ENCODE measurements around the gene VPS4A.
"Not testable (repeated sequence)": the region's sequence is repeated elsewhere in the genome, so short reads cannot be mapped to it uniquely, and the experiment has no call there.

The VPS4A gene

DNA sequence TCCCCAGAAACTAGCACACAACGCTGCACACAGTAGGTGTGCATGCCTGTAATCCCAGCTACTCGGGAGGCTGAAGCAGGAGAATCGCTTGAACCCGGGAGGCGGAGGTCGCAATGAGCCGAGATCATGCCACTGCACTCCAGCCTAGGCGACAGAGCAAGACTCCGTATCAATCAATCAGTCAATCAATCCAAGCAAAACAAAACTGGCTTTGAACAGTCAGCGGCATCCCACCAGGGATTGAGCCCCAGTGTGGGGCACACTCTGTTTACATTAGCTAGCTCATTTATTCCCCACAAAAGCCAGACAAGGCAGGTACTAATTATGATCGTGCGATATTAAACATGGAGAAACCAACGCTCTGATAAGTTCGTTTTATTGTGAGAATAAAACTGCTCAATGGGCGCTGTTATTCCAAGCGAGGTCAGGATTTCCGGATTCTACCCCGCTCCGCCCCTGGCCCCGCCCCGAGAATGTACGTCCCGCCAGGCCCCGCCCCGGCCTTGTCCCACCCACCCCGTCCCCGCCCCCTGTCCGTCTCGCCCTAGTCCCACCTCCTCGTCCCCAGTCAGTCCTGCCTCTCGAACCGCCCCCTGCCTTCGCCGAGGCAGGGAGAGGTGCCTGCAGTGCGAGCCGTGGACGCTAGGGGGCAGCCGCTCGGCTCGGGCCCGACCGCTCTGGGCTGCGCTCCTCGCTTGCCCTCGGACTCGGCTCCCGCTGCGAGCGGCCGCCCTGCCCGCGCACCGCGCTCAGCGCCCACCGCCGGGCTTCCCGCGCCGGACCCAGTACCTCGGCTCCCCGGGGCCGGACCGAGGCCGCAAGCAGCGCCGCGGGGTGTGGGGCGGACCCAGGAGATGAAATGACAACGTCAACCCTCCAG is at the start of gene VPS4A:
VPS4A (plus strand) TSS at position 698 of the 880 bp plus-strand sequence; CDS start at position 860, 162 bp downstream.
- DNase-seq (ENCODE audit: low read depth), result peak; percentile 90

GRCh38 chr16:69266334-69267063 is 44.7 kb upstream of the VPS4A start:
- no peak for DNase-seq (ENCODE audit: low read depth)

GRCh38 chr16:69267633-69268032 is 43.5 kb upstream of the VPS4A start:
- DNase-seq (ENCODE audit: low read depth), result no peak

- peak; percentile 73 for DNase-seq (ENCODE audit: low read depth)
These were observed 40.8 kb upstream of the VPS4A start for GRCh38 chr16:69270395-69270794.

GRCh38 chr16:69270831-69271230 is 40.3 kb upstream of the VPS4A start:
- DNase-seq (ENCODE audit: low read depth), result no peak

GRCh38 chr16:69273009-69273408 is 38.1 kb upstream of the VPS4A start:
- DNase-seq (ENCODE audit: low read depth), result peak; percentile 70

DNA sequence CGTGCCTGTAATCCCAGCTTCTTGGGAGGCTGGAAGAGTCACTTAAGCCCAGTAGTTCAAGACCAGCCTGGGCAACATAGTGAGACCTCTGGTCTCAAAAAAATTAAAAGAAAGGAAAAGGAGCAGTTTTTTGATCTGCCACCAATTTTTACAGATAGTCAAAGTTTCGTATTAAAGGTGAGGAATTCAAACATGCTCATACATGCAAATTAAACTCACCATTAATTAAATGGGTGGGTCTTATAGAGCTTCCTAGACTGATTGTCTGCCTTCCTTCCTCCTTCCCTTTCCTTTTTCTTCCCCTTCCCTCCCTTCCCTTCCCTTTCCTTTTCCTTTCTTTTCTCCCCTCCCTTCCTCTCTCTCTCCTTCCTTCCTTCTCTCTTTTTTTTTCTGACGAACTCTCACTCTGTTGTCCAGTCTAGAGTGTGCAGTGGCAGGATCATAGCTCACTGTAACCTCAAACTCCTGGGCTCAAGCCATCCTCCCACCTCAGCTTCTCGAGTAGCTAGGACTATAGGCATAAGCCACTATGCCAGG is 36.4 kb upstream of the VPS4A start:
- DNase-seq (ENCODE audit: low read depth), result no peak

DNA sequence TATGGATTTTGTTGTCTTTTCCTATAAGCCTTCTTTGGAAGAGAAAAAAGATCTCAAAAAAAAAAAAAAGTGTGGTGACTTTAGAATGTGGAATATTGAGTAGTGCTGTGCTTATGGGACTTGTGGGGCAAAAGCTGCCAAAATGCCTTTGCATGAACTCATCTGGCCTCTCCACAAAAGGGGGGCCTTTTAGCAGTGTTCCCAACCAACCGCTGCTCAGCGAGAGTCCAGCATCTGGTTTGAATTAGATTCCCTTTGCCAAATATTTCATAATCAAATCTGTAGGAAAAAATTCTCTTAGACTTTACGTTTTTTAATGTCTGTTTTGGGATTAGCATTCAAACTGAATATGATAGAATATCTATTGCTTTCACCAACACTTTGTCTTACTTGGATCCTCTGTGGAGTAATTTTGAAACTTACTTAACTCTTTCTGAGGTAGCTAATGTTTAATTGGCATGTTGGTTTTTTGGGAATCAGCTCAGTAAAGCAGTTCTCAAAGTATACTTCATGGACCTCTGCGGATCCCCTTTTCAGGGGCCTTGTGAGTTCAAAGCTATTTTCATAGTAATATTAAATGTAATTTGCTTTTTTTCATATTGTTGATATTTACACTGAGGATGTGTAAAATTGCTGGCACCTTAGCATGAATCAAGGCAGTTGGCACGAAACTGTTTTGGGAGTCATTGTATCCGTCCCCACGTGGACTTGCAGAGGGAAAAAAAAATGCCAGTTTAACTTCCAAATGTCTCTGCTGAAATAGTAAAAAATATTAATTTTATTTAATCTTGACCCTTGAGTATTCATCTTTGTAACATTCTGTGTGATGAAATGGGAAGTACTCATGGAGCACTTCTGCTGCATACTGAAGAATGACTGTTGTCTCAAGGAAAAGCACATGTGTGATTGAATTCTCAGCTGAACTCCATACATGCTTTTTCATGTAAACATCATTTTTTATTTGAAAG is 34.7 kb upstream of the VPS4A start:
- DNase-seq (ENCODE audit: low read depth), result peak; percentile 99

DNA sequence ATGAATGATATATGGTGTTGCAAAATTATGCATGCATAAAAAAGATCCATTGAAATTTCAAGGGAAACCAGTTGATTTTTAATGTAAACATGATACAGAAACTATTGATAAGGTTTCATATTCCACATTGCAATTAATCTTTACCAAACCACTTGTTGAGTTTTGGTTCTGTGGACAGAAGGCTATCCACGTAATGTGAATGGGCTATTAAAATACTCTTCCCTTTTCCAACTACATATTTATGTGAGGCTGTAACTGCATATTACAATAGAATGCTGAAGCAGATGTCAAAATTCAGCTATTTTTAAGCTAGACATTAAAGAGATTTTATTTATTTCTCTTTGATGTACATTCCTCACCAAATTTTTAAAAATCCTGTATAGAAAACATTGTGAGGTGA is 33.7 kb upstream of the VPS4A start:
- DNase-seq (ENCODE audit: low read depth), result no peak

- no peak for DNase-seq (ENCODE audit: low read depth)
These were observed 27.3 kb upstream of the VPS4A start for GRCh38 chr16:69283851-69284250.

- no peak for DNase-seq (ENCODE audit: low read depth)
These were observed 25.9 kb upstream of the VPS4A start for GRCh38 chr16:69285240-69285639.

DNA sequence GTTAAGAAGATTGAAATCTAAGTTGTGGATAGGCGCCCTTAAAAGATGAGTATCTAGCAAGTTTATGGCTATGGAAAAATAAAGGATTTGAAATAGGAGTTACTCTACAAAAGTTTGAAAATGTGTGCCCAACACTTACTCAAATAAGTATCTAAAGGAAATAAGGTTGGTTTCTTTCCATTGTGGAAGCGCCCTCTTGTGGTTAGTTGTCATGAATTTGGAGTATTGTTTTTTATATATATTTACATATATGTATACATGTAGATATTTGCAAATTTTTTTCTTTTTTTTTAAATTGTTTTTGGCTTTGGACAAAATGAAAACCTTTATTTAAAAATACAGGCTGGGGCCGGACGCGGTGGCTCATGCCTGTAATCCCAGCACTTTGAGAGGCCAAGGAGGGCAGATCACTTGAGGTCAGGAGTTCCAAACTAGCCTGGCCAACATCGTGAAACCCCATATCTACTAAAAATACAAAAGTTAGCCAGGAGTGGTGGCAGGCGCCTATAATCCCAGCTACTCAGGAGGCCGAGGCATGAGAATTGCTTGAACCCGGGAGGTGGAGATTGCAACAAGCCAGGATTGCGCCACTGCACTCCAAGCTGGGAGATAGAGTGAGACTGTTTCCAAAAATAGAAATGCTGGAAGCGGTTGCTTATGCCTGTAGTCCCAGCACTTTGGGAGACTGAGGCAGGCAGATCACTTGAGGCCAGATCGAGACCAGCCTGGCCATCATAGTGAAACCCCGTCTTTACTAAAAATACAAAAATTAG is 24.0 kb upstream of the VPS4A start:
- DNase-seq (ENCODE audit: low read depth), result peak; percentile 68

- DNase-seq (ENCODE audit: low read depth), result not testable (repeated sequence)
These were observed 19.5 kb upstream of the VPS4A start for GRCh38 chr16:69291657-69292056.

- DNase-seq (ENCODE audit: low read depth), result no peak
These were observed 17.7 kb upstream of the VPS4A start for GRCh38 chr16:69293401-69293800.

- no peak for DNase-seq (ENCODE audit: low read depth)
These were observed 17.1 kb upstream of the VPS4A start for GRCh38 chr16:69294051-69294450.

DNA sequence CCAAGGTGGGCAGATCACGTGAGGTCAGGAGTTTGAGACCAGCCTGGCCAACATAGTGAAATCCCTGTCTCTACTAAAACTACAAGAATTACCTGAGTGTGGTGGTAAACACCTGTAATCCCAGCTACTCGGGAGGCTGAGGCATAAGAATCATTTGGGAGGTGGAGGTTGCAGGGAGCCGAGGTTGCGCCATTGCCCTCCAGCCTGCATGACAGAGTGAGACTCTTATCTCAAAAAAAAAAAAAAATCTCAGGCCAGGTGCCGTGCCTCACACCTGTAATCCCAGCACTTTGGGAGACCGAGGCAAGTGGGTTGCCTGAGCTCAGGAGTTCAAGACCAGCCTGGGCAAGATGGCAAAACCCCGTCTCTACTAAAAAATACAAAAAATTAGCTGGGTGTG is 14.4 kb upstream of the VPS4A start:
- DNase-seq (ENCODE audit: low read depth), result not testable (repeated sequence)

DNA sequence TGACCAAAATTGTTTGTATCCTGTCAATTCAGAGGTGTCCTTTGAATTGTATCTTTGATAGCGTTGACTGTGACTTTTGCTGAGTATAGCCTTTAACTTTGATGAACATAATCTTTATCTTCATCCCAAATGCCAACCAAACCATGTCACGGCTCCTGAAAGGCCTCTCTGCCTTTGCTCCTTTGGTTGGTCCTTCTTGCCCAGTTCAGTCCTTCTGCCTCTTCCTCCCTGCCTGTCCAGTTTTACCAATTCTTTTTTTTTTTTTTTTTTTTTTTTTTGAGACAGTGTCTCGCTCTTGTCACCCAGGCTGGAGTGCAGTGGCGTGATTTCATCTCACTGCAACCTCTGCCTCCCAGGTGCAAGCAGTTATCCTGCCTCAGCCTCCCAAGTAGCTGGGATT is 12.9 kb upstream of the VPS4A start:
- no peak for DNase-seq (ENCODE audit: low read depth)

- no peak for DNase-seq (ENCODE audit: low read depth)
These were observed 10.0 kb upstream of the VPS4A start for GRCh38 chr16:69301187-69301586.

GRCh38 chr16:69301861-69302260 is 9.3 kb upstream of the VPS4A start:
- no peak for DNase-seq (ENCODE audit: low read depth)

- DNase-seq (ENCODE audit: low read depth), result no peak
These were observed 8.8 kb upstream of the VPS4A start for GRCh38 chr16:69302301-69302700.

- no peak for DNase-seq (ENCODE audit: low read depth)
These were observed 5.1 kb upstream of the VPS4A start for GRCh38 chr16:69306031-69306430.

Measured in stromal cell of bone marrow (primary cell).